Gastrocnemius medialis (tissue), 4 donors: ENCODE measurements around the gene ZSCAN4. TPM values are rescaled to one million over a fixed set of nuclear protein-coding genes. Genes with fewer than 3 reads are reported as not detected.

Source experiments
- ATAC-seq, 2 donors: fragments of 150-250 bp; one replicate each; pipeline ENCODE4 v1.9.1; 2016
- DNase-seq, 2 donors: peaks; one replicate each; pipeline ENCODE4 v3.0.0-alpha.2; 2019
- H3K27ac ChIP-seq, 4 donors: fragments of 200-600 bp; sonication (generic); 1 replicate in 1 of 4; 2 replicates in 3 of 4; pipeline ENCODE4 v1.5.1; 2016 to 2018; ENCODE audit warnings: mild to moderate bottlenecking in 2 of 4, moderate library complexity in 1 of 4
- H3K27me3 ChIP-seq, 3 donors: fragments of 200-600 bp; sonication (generic) in 2 of 3; 1 replicate in 1 of 3; 2 replicates in 2 of 3; pipeline versions ENCODE4 v1.5.1 to v1.6.0; 2016 to 2019; ENCODE audit warnings: mild to moderate bottlenecking in 1 of 3, moderate library complexity in 1 of 3
- H3K36me3 ChIP-seq, 2 donors: fragments of 200-600 bp; sonication (generic) in 1 of 2; one replicate each; pipeline ENCODE4 v1.5.1; 2017 to 2018
- H3K4me1 ChIP-seq, 2 donors: fragments of 200-600 bp; sonication (generic) in 1 of 2; one replicate each; pipeline ENCODE4 v1.5.1; 2016 to 2017; ENCODE audit warnings: mild to moderate bottlenecking in 2 of 2
- H3K4me3 ChIP-seq, 4 donors: fragments of 200-600 bp; sonication (generic) in 3 of 4; 1 replicate in 1 of 4; 2 replicates in 3 of 4; pipeline ENCODE4 v1.5.1; 2016 to 2019; ENCODE audit warnings: mild to moderate bottlenecking in 2 of 4
- H3K9me3 ChIP-seq, 3 donors: fragments of 200-600 bp; sonication (generic) in 2 of 3; 1 replicate in 1 of 3; 2 replicates in 2 of 3; pipeline ENCODE4 v1.5.1; 2016 to 2019
- CTCF ChIP-seq, 5 experiments: fragments of 450-650 bp in 3 of 5; fragments of 200-600 bp in 2 of 5; sonication (generic) in 2 of 5; IDR thresholded peaks in 4 of 5; conservative IDR thresholded peaks in 1 of 5; 1 replicate in 4 of 5; 2 replicates in 1 of 5; pipeline ENCODE4 v1.5.1; 2016 to 2019; ENCODE audit warnings: antibody characterized with exemption in 5 of 5, mild to moderate bottlenecking in 3 of 5, moderate library complexity in 3 of 5
- POLR2A ChIP-seq, 2 donors: fragments of 450-650 bp; IDR thresholded peaks; one replicate each; pipeline ENCODE4 v1.6.1; 2017; ENCODE audit warnings: antibody characterized with exemption in 2 of 2, mild to moderate bottlenecking in 2 of 2, moderate library complexity in 2 of 2
- in situ Hi-C, 4 donors: fragments of 200-750 bp; cut with MboI; loops; one replicate each; pipeline versions ENCODE4 v1.15.0 to v1.8.0; 2017; ENCODE audit warnings: low sequenced_read_pairs in 4 of 4
- intact Hi-C: fragments of 100-400 bp; cut with DNase I; formaldehyde crosslinking; loops from one replicate; pipeline ENCODE4 v1.15.1; 2023; ENCODE audit warnings: low total_unique reads
- total RNA-seq, 4 donors: library from RNA; depleted of rRNA; stranded (reverse); fragments of >200 nt; gene quantifications; one replicate each; pipeline versions ENCODE4 v1.1.0 to v1.2.3, GENCODE V29; 2016

The ZSCAN4 gene
- total RNA-seq, 4 donors from 2014 or later = not detected

GRCh38 chr19:57671124-57671895, 2.6 kb downstream of the ZSCAN4 start:
- Histone ChIP-seq H3K9me3 (no peaks in the 10 kb centered on the region), H3K4me3 (no peak overlapping the region), H3K36me3 (no peaks in the 10 kb centered on the region), H3K27ac (no peak overlapping the region), H3K27me3 (peaks cover 0 to 5% (median 0%) of the 10 kb centered on the region in 3 donors), H3K4me1 (no peaks in the 10 kb centered on the region)
- ATAC-seq = no peak
- in situ Hi-C loops (no loop called here), intact Hi-C loops (no loop called here)
- DNase-seq = no peak
- no peak for TF ChIP-seq POLR2A (IDR thresholded peaks at IDR 0.05)

- intact Hi-C loops (no loop called here), in situ Hi-C loops (no loop called here)
- Histone ChIP-seq H3K9me3 (no peaks in the 10 kb centered on the region), H3K4me1 (no peaks in the 10 kb centered on the region), H3K27ac (no peak overlapping the region), H3K36me3 (no peaks in the 10 kb centered on the region), H3K4me3 (no peak overlapping the region), H3K27me3 (peaks cover 0 to 8% (median 0%) of the 10 kb centered on the region in 3 donors)
- no peak for DNase-seq
- TF ChIP-seq CTCF (IDR thresholded peaks at IDR 0.05 in 4 of 5, conservative IDR thresholded peaks at IDR 0.05 in 1 of 5) (no peak), POLR2A (IDR thresholded peaks at IDR 0.05) (no peak)
- no peak for ATAC-seq
Observed at GRCh38 chr19:57672466-57672865, 3.7 kb downstream of the ZSCAN4 start.

GRCh38 chr19:57675881-57676280, 7.1 kb downstream of the ZSCAN4 start:
- in situ Hi-C loops = no loop called here
- no peaks in the 10 kb centered on the region for H3K36me3 ChIP-seq
- TF ChIP-seq CTCF (IDR thresholded peaks at IDR 0.05 in 4 of 5, conservative IDR thresholded peaks at IDR 0.05 in 1 of 5) (no peak), POLR2A (IDR thresholded peaks at IDR 0.05) (no peak)
- peaks cover 0 to 8% (median 0%) of the 10 kb centered on the region in 3 donors for H3K27me3 ChIP-seq
- H3K9me3 ChIP-seq = no peaks in the 10 kb centered on the region
- ATAC-seq (no peak), DNase-seq (no peak)
- no peaks in the 10 kb centered on the region for H3K4me1 ChIP-seq
- H3K27ac ChIP-seq = no peak overlapping the region
- no peak overlapping the region for H3K4me3 ChIP-seq
- intact Hi-C loops = no loop called here

- DNase-seq = no peak
- H3K27ac ChIP-seq = peak overlapping the region; percentile 55 to 82 (median 68)
- in situ Hi-C loops = no loop called here
- intact Hi-C loops = no loop called here
- peaks cover 16 to 41% of the 10 kb centered on the region in 2 donors for H3K36me3 ChIP-seq
- peaks cover 10 to 14% of the 10 kb centered on the region in 2 donors for H3K4me1 ChIP-seq
- TF ChIP-seq POLR2A (IDR thresholded peaks at IDR 0.05) = no peak
- TF ChIP-seq CTCF (IDR thresholded peaks at IDR 0.05 in 4 of 5, conservative IDR thresholded peaks at IDR 0.05 in 1 of 5) = no peak
- H3K27me3 ChIP-seq = no peaks in the 10 kb centered on the region
- peak overlapping the region; percentile 74 to 99 (median 88) for H3K4me3 ChIP-seq
- peak; percentile 22 to 27 for ATAC-seq
- peaks cover 5 to 39% (median 9%) of the 10 kb centered on the region in 3 donors for H3K9me3 ChIP-seq
Observed at GRCh38 chr19:57682226-57682766, 13.6 kb downstream of the ZSCAN4 start.

GRCh38 chr19:57686727-57687126, 18.0 kb downstream of the ZSCAN4 start:
- Histone ChIP-seq H3K4me1 (peaks cover 10 to 14% of the 10 kb centered on the region in 2 donors), H3K27ac (no peak overlapping the region), H3K36me3 (peaks cover 16 to 72% of the 10 kb centered on the region in 2 donors), H3K27me3 (no peaks in the 10 kb centered on the region), H3K4me3 (peak overlapping the region in 1 of 4 donors; percentile 19), H3K9me3 (peaks cover 8 to 77% (median 25%) of the 10 kb centered on the region in 3 donors)
- TF ChIP-seq POLR2A (IDR thresholded peaks at IDR 0.05) (no peak), CTCF (IDR thresholded peaks at IDR 0.05 in 4 of 5, conservative IDR thresholded peaks at IDR 0.05 in 1 of 5) (no peak)
- no peak for ATAC-seq
- no peak for DNase-seq
- intact Hi-C loops (no loop called here), in situ Hi-C loops (no loop called here)
